Breast epithelium (tissue), 4 donors: ENCODE measurements around the gene SLC25A21. TPM values are rescaled to one million over a fixed set of nuclear protein-coding genes. Genes with fewer than 3 reads are reported as not detected.

Experiments
- DNase-seq, 2 donors: peaks; one replicate each; pipeline ENCODE4 v3.0.0-alpha.2; 2019; ENCODE audit warnings: low spot score in 2 of 2
- H3K27ac ChIP-seq, 2 donors: fragments of 200-600 bp; sonication (generic) in 1 of 2; one replicate each; pipeline ENCODE4 v1.5.1; 2016 to 2019; ENCODE audit warnings: mild to moderate bottlenecking in 1 of 2
- H3K27me3 ChIP-seq, 2 donors: fragments of 200-600 bp; sonication (generic) in 1 of 2; one replicate each; pipeline versions ENCODE4 v1.5.1 to v1.6.0; 2017 to 2019; ENCODE audit warnings: control low read depth in 1 of 2, mild to moderate bottlenecking in 1 of 2
- H3K36me3 ChIP-seq: fragments of 200-600 bp; one replicate; pipeline ENCODE4 v1.5.1; 2019
- H3K4me1 ChIP-seq, 2 donors: fragments of 200-600 bp; sonication (generic); one replicate each; pipeline ENCODE4 v1.5.1; 2016 to 2019; ENCODE audit warnings: control low read depth in 1 of 2
- H3K4me3 ChIP-seq, 3 donors: fragments of 200-600 bp; sonication (generic); 1 replicate in 2 of 3; 2 replicates in 1 of 3; pipeline ENCODE4 v1.5.1; 2016 to 2019; ENCODE audit warnings: mild to moderate bottlenecking in 3 of 3, moderate library complexity in 2 of 3
- H3K9me3 ChIP-seq, 2 donors: fragments of 200-600 bp; sonication (generic) in 1 of 2; one replicate each; pipeline ENCODE4 v1.5.1; 2016 to 2019; ENCODE audit warnings: control low read depth in 1 of 2
- POLR2A ChIP-seq: fragments of 450-650 bp; IDR thresholded peaks from one replicate; pipeline ENCODE4 v1.6.1; 2016; ENCODE audit warnings: antibody characterized with exemption, mild to moderate bottlenecking, moderate library complexity
- POLR2AphosphoS5 ChIP-seq, 3 donors: sonication (generic); formaldehyde crosslinking; IDR thresholded peaks; one replicate each; pipeline ENCODE4 v1.6.1; 2017; ENCODE audit warnings: antibody characterized with exemption in 3 of 3
- intact Hi-C: fragments of 100-400 bp; cut with DNase I; formaldehyde crosslinking; loops from one replicate; pipeline ENCODE4 v1.15.1; 2023; ENCODE audit warnings: low total_unique reads
- total RNA-seq, 3 donors: library from RNA; depleted of rRNA; stranded (reverse); fragments of >200 nt; gene quantifications; one replicate each; pipeline ENCODE4 v1.1.0, GENCODE V29; 2016
- TF ChIP-seq, protein P1 (sequence below), 3 donors: fragments of 450-650 bp; IDR thresholded peaks; one replicate each; pipeline ENCODE4 v1.5.1; 2016 to 2017; ENCODE audit warnings: antibody characterized with exemption in 3 of 3, mild to moderate bottlenecking in 3 of 3, moderate library complexity in 3 of 3

SLC25A21 gene
- total RNA-seq, 3 donors from 2014 or later = 0.66 to 2.3 (median 1.6) TPM

DNA sequence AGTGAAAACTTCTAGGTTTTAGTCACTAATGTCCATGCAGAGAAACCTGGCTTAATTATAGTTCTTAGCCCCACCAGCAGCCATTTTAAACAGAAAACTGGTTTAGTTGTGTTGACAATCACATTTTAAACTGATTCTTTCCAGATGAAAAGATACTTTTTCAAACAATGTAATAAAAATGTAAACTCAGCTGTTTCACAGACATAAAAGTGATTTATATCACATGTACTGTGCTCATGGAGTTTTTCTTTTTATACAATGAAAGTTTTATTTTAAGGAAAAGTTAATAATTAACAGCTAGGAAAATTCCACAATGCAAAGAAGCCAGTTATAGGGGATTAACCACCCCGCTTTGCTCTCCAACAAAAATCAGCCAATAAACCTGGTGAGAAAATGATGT is 381.0 kb downstream of the SLC25A21 start:
- Histone ChIP-seq H3K4me3 (no peak overlapping the region), H3K4me1 (no peaks in the 10 kb centered on the region)
- DNase-seq = no peak

GRCh38 chr14:36785511-36785910 is 386.9 kb downstream of the SLC25A21 start:
- intact Hi-C loops = loop anchor here (5.0 kb wide), 1 partner anchor 1187 kb away; no protein-coding TSS in a partner anchor
- Histone ChIP-seq H3K27ac (no peak overlapping the region), H3K4me1 (no peaks in the 10 kb centered on the region), H3K9me3 (peaks cover 0 to 10% of the 10 kb centered on the region in 2 donors), H3K4me3 (no peak overlapping the region), H3K27me3 (no peaks in the 10 kb centered on the region), H3K36me3 (no peaks in the 10 kb centered on the region)
- TF ChIP-seq, protein P1, sequence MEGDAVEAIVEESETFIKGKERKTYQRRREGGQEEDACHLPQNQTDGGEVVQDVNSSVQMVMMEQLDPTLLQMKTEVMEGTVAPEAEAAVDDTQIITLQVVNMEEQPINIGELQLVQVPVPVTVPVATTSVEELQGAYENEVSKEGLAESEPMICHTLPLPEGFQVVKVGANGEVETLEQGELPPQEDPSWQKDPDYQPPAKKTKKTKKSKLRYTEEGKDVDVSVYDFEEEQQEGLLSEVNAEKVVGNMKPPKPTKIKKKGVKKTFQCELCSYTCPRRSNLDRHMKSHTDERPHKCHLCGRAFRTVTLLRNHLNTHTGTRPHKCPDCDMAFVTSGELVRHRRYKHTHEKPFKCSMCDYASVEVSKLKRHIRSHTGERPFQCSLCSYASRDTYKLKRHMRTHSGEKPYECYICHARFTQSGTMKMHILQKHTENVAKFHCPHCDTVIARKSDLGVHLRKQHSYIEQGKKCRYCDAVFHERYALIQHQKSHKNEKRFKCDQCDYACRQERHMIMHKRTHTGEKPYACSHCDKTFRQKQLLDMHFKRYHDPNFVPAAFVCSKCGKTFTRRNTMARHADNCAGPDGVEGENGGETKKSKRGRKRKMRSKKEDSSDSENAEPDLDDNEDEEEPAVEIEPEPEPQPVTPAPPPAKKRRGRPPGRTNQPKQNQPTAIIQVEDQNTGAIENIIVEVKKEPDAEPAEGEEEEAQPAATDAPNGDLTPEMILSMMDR (IDR thresholded peaks at IDR 0.05) = no peak
- TF ChIP-seq POLR2AphosphoS5 (IDR thresholded peaks at IDR 0.05) (no peak), POLR2A (no peak)
- DNase-seq = no peak

More for the DNA sequence above, 381.0 kb downstream of the SLC25A21 start:
- Histone ChIP-seq H3K27ac (no peak overlapping the region), H3K36me3 (no peaks in the 10 kb centered on the region), H3K9me3 (no peaks in the 10 kb centered on the region), H3K27me3 (no peaks in the 10 kb centered on the region)
- TF ChIP-seq POLR2A (no peak), POLR2AphosphoS5 (IDR thresholded peaks at IDR 0.05) (no peak)
- TF ChIP-seq, protein P1 (IDR thresholded peaks at IDR 0.05) = no peak
- intact Hi-C loops = no loop called here

DNA sequence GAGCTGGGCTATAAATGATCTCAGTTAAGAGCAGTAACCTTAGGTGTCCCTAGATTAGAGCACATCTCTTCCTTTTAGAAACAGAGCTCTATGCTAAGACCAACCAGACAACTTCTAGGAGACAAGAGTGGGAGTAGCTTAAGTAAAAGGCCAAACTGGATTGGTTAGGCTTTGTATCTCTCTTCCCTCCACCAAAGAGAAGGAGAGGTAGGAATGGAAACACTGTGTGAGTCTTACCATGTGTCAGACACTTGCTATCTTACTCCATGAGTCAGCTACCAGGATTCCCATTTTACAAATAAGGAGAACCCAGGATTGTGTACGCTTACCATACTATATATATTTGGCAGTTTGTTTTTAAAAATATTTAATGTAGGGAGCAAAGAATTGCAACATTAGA is 387.9 kb downstream of the SLC25A21 start:
- no peak overlapping the region for H3K27ac ChIP-seq
- peaks cover 0 to 10% of the 10 kb centered on the region in 2 donors for H3K9me3 ChIP-seq
- no peaks in the 10 kb centered on the region for H3K4me1 ChIP-seq
- intact Hi-C loops = no loop called here
- DNase-seq = no peak
- TF ChIP-seq POLR2AphosphoS5 (IDR thresholded peaks at IDR 0.05) (no peak), POLR2A (no peak)
- TF ChIP-seq, protein P1 (IDR thresholded peaks at IDR 0.05) = no peak
- H3K27me3 ChIP-seq = no peaks in the 10 kb centered on the region
- H3K36me3 ChIP-seq = no peaks in the 10 kb centered on the region
- H3K4me3 ChIP-seq = no peak overlapping the region

DNA sequence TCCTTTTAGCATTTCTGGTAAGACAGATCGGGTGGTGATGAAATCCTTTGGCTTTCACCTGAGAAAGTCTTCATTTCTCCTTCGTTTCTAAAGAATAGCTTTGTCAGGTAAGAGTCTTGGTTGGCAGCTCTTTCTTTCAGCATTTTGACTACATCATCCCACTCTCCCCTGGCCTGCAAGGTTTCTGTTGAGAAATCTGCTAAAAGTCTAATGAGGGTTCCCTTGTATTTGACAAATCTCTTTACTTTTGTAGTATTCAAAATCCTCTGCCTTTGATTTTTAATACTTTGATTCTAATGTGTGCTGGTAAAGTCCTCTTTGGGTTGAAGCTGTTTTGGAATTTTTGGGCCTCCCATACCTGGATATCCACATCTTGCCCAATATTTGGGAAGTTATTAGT is 390.5 kb downstream of the SLC25A21 start:
- H3K4me3 ChIP-seq = no peak overlapping the region
- no peaks in the 10 kb centered on the region for H3K36me3 ChIP-seq
- no peaks in the 10 kb centered on the region for H3K27me3 ChIP-seq
- DNase-seq = no peak
- no peaks in the 10 kb centered on the region for H3K4me1 ChIP-seq
- no peak overlapping the region for H3K27ac ChIP-seq
- peaks cover 0 to 10% of the 10 kb centered on the region in 2 donors for H3K9me3 ChIP-seq
- TF ChIP-seq, protein P1 (IDR thresholded peaks at IDR 0.05) = no peak
- TF ChIP-seq POLR2A (no peak), POLR2AphosphoS5 (IDR thresholded peaks at IDR 0.05) (no peak)
- intact Hi-C loops = no loop called here

- H3K9me3 ChIP-seq = no peaks in the 10 kb centered on the region
- H3K27ac ChIP-seq = no peak overlapping the region
- no peaks in the 10 kb centered on the region for H3K36me3 ChIP-seq
- H3K27me3 ChIP-seq = no peaks in the 10 kb centered on the region
- no peaks in the 10 kb centered on the region for H3K4me1 ChIP-seq
- no peak for DNase-seq
- TF ChIP-seq POLR2AphosphoS5 (IDR thresholded peaks at IDR 0.05) = no peak
- H3K4me3 ChIP-seq = no peak overlapping the region
- intact Hi-C loops = no loop called here
Observed at GRCh38 chr14:36773558-36773957, 398.8 kb downstream of the SLC25A21 start.

GRCh38 chr14:36773136-36773540 is 399.3 kb downstream of the SLC25A21 start:
- intact Hi-C loops = no loop called here
- Histone ChIP-seq H3K27ac (no peak overlapping the region), H3K27me3 (no peaks in the 10 kb centered on the region), H3K4me1 (no peaks in the 10 kb centered on the region), H3K4me3 (no peak overlapping the region), H3K9me3 (no peaks in the 10 kb centered on the region), H3K36me3 (no peaks in the 10 kb centered on the region)
- TF ChIP-seq POLR2A (no peak), POLR2AphosphoS5 (IDR thresholded peaks at IDR 0.05) (no peak)
- TF ChIP-seq, protein P1 (IDR thresholded peaks at IDR 0.05) = no peak
- no peak for DNase-seq
